GM21447 (cell line): ENCODE results near the gene LRIG2.
"Not testable (repeated sequence)": the region's sequence is repeated elsewhere in the genome, so short reads cannot be mapped to it uniquely, and the experiment has no call there.

Source experiments
- ATAC-seq: cut with Tn5 transposase; IDR thresholded peaks from one replicate; pipeline ENCODE4 v1.9.1; 2021; ENCODE audit not compliant: unreplicated experiment

LRIG2 gene, protein sequence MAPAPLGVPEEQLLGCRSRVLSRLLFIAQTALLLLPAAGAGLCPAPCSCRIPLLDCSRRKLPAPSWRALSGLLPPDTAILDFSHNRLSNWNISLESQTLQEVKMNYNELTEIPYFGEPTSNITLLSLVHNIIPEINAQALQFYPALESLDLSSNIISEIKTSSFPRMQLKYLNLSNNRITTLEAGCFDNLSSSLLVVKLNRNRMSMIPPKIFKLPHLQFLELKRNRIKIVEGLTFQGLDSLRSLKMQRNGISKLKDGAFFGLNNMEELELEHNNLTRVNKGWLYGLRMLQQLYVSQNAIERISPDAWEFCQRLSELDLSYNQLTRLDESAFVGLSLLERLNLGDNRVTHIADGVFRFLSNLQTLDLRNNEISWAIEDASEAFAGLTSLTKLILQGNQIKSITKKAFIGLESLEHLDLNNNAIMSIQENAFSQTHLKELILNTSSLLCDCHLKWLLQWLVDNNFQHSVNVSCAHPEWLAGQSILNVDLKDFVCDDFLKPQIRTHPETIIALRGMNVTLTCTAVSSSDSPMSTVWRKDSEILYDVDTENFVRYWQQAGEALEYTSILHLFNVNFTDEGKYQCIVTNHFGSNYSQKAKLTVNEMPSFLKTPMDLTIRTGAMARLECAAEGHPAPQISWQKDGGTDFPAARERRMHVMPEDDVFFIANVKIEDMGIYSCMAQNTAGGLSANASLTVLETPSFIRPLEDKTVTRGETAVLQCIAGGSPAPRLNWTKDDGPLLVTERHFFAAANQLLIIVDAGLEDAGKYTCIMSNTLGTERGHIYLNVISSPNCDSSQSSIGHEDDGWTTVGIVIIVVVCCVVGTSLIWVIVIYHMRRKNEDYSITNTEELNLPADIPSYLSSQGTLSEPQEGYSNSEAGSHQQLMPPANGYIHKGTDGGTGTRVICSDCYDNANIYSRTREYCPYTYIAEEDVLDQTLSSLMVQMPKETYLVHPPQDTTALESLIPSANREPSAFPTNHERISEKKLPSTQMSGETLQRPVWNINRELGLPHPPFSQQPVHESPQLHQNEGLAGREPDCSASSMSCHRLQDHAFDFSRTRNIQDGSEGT

DNA sequence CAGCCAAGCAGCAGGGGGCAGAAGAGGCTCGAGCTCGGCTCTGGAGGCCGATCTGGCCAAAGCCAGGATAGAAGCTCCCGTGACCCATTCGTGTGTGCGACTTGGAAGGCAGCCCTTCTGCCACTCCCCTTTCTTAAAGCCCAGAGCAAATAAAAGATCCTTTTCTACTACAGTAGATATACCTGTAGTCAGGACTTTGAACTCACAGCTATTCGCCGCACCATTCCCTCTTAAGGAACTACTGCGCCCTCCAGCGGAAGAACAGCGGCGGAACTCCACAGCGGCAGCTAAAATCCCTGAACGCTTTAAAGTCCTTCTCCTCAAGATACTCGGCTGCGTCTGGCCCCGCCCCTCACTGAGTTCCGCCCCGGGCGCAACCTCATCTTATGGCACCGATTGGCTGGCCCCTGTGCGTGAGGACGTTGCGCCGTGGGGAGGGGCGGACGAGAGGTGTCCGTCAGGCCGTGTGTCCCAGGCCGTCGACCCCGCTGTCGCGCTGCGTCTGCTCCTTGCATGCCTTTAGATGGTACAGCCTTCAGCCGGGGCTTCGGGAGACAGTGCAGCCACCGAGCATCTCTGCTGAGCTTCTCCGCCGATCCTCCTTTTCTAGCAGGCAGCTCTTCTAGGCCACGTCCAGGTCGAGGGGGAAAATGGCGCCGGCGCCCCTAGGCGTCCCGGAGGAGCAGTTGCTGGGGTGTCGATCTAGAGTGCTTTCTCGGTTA is at the start of gene LRIG2:
Gene LRIG2 (plus strand): TSS at position 442 of the 722 bp plus-strand sequence. CDS start 209 bp downstream, at position 651.
- peak; percentile 96 for ATAC-seq

GRCh38 chr1:113023316-113023715 is 49.7 kb upstream of the LRIG2 start:
- not testable (repeated sequence) for ATAC-seq

DNA sequence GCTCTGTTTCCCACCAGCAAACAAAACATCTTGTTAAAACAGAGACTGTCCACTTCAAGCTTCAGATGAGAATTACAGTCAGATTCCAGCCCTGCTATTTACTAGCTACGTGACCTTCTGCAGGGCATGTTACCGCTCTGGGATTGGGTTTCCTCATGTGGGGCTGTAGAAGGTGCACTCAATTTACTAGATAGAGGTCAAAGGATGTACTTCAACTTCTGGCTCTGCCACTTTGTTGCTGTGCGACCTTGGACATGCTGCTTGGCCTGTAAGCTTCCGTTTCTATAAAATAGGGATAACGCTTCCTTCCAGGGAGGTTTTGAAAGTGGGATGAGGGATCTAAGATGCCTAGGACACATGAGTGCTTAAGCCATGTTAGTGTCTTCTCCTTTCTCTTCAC is 46.0 kb upstream of the LRIG2 start:
- ATAC-seq = no peak

GRCh38 chr1:113027449-113027848 is 45.5 kb upstream of the LRIG2 start:
- ATAC-seq = no peak

DNA sequence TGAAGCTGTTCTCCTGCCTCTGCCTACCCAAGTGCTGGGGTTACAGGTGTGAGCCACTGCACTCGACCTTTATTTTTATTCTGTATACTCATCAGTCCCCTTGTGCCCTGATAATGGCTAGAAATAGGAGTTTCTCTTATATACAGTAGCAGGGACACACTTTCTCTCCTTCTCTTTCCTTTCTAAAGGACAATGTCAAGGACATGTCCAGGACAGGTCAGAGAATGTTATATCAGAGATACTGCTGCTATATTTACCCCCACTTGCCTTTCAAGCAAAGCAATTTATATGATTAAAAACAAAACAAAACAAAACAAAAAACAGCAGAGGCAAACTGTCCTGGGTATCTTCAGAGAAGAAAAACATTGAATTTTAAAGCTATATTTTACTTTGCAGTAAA is 43.2 kb upstream of the LRIG2 start:
- no peak for ATAC-seq

GRCh38 chr1:113031171-113031933 is 41.6 kb upstream of the LRIG2 start:
- ATAC-seq = peak; percentile 59

DNA sequence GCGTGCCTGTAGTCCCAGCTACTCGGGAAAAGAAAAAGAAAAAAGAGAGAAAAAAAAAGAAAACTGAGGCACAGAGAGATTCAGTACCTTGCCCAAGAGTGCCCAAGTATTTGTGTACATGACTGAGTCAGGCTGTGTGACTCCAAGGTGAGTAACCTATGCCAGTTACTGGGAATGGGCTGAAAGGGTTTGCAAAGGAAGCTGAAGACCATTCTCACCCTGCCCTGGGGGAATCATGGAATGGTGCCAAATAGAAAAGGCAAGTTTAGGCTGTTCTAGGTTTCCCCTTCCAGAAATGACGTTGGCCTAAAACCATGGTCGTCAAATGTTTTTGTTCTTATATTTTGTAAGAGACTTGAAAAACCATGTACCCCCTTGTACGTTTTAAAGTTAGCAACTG is 37.9 kb upstream of the LRIG2 start:
- ATAC-seq = no peak

- ATAC-seq = no peak
Measured at GRCh38 chr1:113036639-113037321, 36.2 kb upstream of the LRIG2 start.

GRCh38 chr1:113040041-113040440 is 33.0 kb upstream of the LRIG2 start:
- ATAC-seq = no peak

DNA sequence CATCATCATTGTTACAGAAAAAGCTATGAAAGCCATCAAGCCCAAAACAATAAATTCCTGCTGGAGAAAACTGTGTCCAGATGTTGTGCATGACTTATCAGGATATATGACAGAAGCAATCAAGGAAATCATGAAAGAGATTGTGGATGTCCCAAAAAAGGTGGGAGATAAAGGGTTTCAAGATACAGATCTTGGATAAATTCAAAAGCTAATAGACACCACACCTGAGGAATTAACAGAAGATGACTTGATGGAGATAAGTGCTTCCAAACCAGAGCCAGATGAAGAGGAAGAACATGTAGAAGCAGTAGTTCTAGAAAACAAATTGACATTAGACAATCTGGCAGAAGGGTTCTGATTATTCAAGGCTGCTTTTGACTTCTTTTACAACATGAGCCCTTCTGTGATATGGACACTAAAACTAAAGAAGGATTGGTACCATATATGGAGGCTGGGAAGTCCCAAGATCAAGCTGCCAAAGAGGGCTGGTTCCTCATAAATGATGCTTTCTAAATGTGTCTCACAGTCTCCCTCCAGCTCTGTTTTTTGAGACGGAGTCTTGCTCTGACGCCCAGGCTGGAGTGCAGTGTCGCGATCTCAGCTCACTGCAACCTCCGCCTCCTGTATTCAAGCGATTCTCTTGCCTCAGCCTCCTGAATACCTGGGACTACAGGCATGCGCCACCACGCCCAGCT is 32.1 kb upstream of the LRIG2 start:
- no peak for ATAC-seq

GRCh38 chr1:113041569-113042284 is 31.3 kb upstream of the LRIG2 start:
- ATAC-seq = no peak

GRCh38 chr1:113042285-113043143 is 30.5 kb upstream of the LRIG2 start:
- ATAC-seq = peak; percentile 61

DNA sequence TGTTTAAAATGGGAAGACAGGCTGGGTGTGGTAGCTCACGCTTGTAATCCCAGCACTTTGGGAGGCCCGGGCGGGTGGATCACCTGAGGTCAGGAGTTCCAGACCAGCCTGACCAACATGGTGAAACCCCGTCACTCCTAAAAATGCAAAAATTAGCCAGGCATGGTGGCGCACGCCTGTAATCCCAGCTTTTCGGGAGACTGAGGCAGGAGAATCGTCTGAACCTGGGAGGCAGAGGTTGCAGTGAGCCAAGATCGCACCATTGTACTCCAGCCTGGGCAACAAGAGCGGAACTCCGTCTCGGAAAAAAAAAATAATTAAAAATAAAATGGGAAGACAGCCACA is 29.9 kb upstream of the LRIG2 start:
- not testable (repeated sequence) for ATAC-seq

GRCh38 chr1:113046569-113046968 is 26.4 kb upstream of the LRIG2 start:
- no peak for ATAC-seq

GRCh38 chr1:113048064-113048463 is 24.9 kb upstream of the LRIG2 start:
- no peak for ATAC-seq

DNA sequence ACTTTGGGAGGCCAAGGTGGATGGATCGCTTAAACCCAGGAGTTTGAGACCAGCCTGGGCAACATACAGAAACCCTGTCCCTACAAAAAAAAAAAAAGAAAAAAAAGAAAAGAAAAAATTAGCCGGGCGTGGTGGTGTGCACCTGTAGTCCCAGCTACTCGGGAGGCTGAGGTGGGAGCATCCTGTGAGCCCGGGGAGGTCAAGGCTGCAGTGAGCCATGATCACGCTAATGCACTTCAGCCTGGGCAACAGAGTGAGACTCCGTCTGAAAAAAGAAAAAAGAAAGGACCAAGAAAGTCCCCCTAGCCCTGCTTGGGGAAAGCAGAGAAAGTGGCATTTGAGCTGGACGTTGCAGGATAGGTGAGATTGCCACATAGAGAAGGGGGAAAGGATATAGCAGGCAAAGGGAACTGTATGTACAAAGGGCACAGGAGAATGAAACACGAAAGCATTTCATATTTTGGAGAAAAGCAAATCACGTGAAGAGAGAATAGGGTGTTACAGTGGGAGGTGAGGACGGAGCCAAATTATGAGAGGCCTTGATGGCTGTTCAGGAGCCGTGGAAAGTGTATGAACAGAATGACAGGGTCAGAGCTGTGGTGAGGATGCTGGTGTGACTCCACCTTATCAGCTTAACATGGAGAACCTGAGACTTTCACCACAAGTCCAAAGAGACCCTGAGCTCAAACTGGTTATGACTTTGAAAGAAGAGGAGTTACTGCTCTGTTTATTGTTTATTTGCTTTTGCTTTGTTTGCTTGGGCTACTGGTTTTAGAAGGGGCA is 19.5 kb upstream of the LRIG2 start:
- no peak for ATAC-seq

GRCh38 chr1:113055570-113055969 is 17.4 kb upstream of the LRIG2 start:
- no peak for ATAC-seq
